Kidney epithelial cell (primary cell): ENCODE data around the gene RIPOR1. TPM values are rescaled to one million over a fixed set of nuclear protein-coding genes. Genes with fewer than 3 reads are reported as not detected.
"Not testable (repeated sequence)": the region's sequence is repeated elsewhere in the genome, so short reads cannot be mapped to it uniquely, and the experiment has no call there.

ENCODE experiments used
- DNase-seq: peaks from one replicate; pipeline ENCODE4 v3.0.0-alpha.2; 2010; ENCODE audit warnings: low read depth
- H3K27me3 ChIP-seq: 2 replicates; pipeline ENCODE4 v1.6.0; 2011; ENCODE audit warnings: low read length; ENCODE audit not compliant: control insufficient read depth, insufficient read depth
- H3K36me3 ChIP-seq: 2 replicates; pipeline ENCODE4 v1.5.1; 2011; ENCODE audit warnings: low read length; ENCODE audit not compliant: control insufficient read depth, insufficient read depth
- H3K4me3 ChIP-seq: 2 replicates; pipeline ENCODE4 v1.5.1; 2011; ENCODE audit warnings: low read depth, mild to moderate bottlenecking, control low read depth, low read length
- CTCF ChIP-seq: IDR thresholded peaks from 2 replicates; pipeline ENCODE4 v1.5.1; 2011; ENCODE audit warnings: mild to moderate bottlenecking, moderate library complexity, low read length, control low read depth, inconsistent platforms; ENCODE audit not compliant: insufficient read depth, poor library complexity, severe bottlenecking
- total RNA-seq: library from RNA; depleted of rRNA; stranded (reverse); fragments of >200 nt; gene quantifications from 2 replicates; pipeline ENCODE4 v1.2.3, GENCODE V29; 2015

The RIPOR1 gene
- total RNA-seq, 1 donor from 2014 or later = 91.0 TPM

GRCh38 chr16:67483731-67484525, 44.7 kb upstream of the RIPOR1 start:
- Histone ChIP-seq H3K27me3 (no peaks in the 10 kb centered on the region), H3K4me3 (no peak overlapping the region), H3K36me3 (no peaks in the 10 kb centered on the region)
- no peak for TF ChIP-seq CTCF
- DNase-seq = no peak

- no peaks in the 10 kb centered on the region for H3K27me3 ChIP-seq
- no peak for TF ChIP-seq CTCF
- no peaks in the 10 kb centered on the region for H3K36me3 ChIP-seq
- DNase-seq = no peak
- H3K4me3 ChIP-seq = no peak overlapping the region
These were observed 41.8 kb upstream of the RIPOR1 start for GRCh38 chr16:67486805-67487204.

- H3K4me3 ChIP-seq, H3K27me3 ChIP-seq, DNase-seq, H3K36me3 ChIP-seq: not testable (repeated sequence)
These were observed 41.1 kb upstream of the RIPOR1 start for GRCh38 chr16:67487561-67487960.

- DNase-seq = no peak
- H3K36me3 ChIP-seq = no peaks in the 10 kb centered on the region
- no peak for TF ChIP-seq CTCF
These were observed 39.1 kb upstream of the RIPOR1 start for GRCh38 chr16:67489401-67490083.

GRCh38 chr16:67490335-67491096, 38.1 kb upstream of the RIPOR1 start:
- no peak for DNase-seq
- no peaks in the 10 kb centered on the region for H3K36me3 ChIP-seq
- H3K27me3 ChIP-seq = no peaks in the 10 kb centered on the region
- TF ChIP-seq CTCF = no peak
- no peak overlapping the region for H3K4me3 ChIP-seq

More at GRCh38 chr16:67489401-67490083, 39.1 kb upstream of the RIPOR1 start:
- H3K27me3 ChIP-seq = no peaks in the 10 kb centered on the region
- no peak overlapping the region for H3K4me3 ChIP-seq

GRCh38 chr16:67499106-67499505, 29.5 kb upstream of the RIPOR1 start:
- H3K36me3 ChIP-seq = no peaks in the 10 kb centered on the region
- no peaks in the 10 kb centered on the region for H3K27me3 ChIP-seq
- no peak for DNase-seq
- no peak overlapping the region for H3K4me3 ChIP-seq
- TF ChIP-seq CTCF = no peak
